ENCODE measurements around the gene MREG.

- TF ChIP-seq CTCF (IDR thresholded peaks at IDR 0.05 in 4 of 5, conservative IDR thresholded peaks at IDR 0.05 in 1 of 5), result no peak
- no peak for TF ChIP-seq POLR2A (IDR thresholded peaks at IDR 0.05)
These were observed 72.6 kb downstream of the MREG start for GRCh38 chr2:215940645-215941184.
